GM12878 (cell line): ENCODE measurements around the gene PUDP. TPM values are rescaled to one million over a fixed set of nuclear protein-coding genes. Genes with fewer than 3 reads are reported as not detected.

ENCODE experiments used
- BACH1 ChIP-seq: fragments of 450-650 bp; IDR thresholded peaks from 2 replicates; pipeline ENCODE4 v1.6.1; 2017; ENCODE audit warnings: mild to moderate bottlenecking, borderline replicate concordance
- CUX1 ChIP-seq: IDR thresholded peaks from 2 replicates; pipeline ENCODE4 v1.6.1; 2012; ENCODE audit warnings: improper control_type of control experiment, low read depth, low read length; ENCODE audit not compliant: insufficient replicate concordance
- E2F4 ChIP-seq: IDR thresholded peaks from 2 replicates; pipeline ENCODE4 v1.6.1; 2012; ENCODE audit warnings: low read depth, low read length, improper control_type of control experiment
- E2F8 ChIP-seq: fragments of 450-650 bp; IDR thresholded peaks from 2 replicates; pipeline ENCODE4 v1.6.1; 2018; ENCODE audit warnings: mild to moderate bottlenecking, low read depth, moderate library complexity; ENCODE audit not compliant: partially characterized antibody
- EED ChIP-seq: sonication (generic); IDR thresholded peaks from 2 replicates; pipeline ENCODE4 v1.6.1; 2016; ENCODE audit warnings: antibody characterized with exemption, low read depth
- IKZF2 ChIP-seq, 2 experiments: fragments of 450-650 bp; IDR thresholded peaks; 2 replicates each; pipeline ENCODE4 v1.6.1; 2017; ENCODE audit warnings: mild to moderate bottlenecking in 2 of 2, moderate library complexity in 2 of 2
- MTA3 ChIP-seq: IDR thresholded peaks from 2 replicates; pipeline ENCODE4 v1.6.1; 2012; ENCODE audit warnings: low read length, inconsistent platforms, borderline replicate concordance
- NKRF ChIP-seq: fragments of 450-650 bp; conservative IDR thresholded peaks from 2 replicates; pipeline ENCODE4 v1.6.1; 2017; ENCODE audit warnings: mild to moderate bottlenecking, moderate library complexity
- POLR2AphosphoS5 ChIP-seq: IDR thresholded peaks from 2 replicates; pipeline ENCODE4 v1.6.1; 2011; ENCODE audit warnings: mild to moderate bottlenecking, low read length, inconsistent platforms
- SIX5 ChIP-seq: IDR thresholded peaks from 2 replicates; pipeline ENCODE4 v1.6.1; 2011; ENCODE audit warnings: mild to moderate bottlenecking, low read depth, low read length, moderate library complexity; ENCODE audit not compliant: severe bottlenecking
- SUPT20H ChIP-seq: IDR thresholded peaks from 2 replicates; pipeline ENCODE4 v1.6.1; 2011; ENCODE audit warnings: low read depth, mild to moderate bottlenecking, low read length, moderate library complexity, borderline replicate concordance; ENCODE audit not compliant: control insufficient read depth
- TCF12 ChIP-seq: IDR thresholded peaks from 2 replicates; pipeline ENCODE4 v1.6.1; 2011; ENCODE audit warnings: low read depth, mild to moderate bottlenecking, low read length
- ZBTB11 ChIP-seq: fragments of 450-650 bp; formaldehyde crosslinking; IDR thresholded peaks from 2 replicates; pipeline ENCODE4 v1.5.0; 2022; ENCODE audit warnings: mild to moderate bottlenecking, missing genetic modification characterization
- polyA plus RNA-seq, 11 experiments: library from polyadenylated mRNA; depleted of rRNA in 4 of 11; unstranded in 6 of 11; stranded (reverse) in 5 of 11; fragments of >200 nt; fragmentation: Nextera tagmentation in 4 of 11; fragmentation: Illumina TruSeq in 1 of 11; extraction: Ambion mirVana in 4 of 11; extraction: Trizol in 1 of 11; gene quantifications; 1 replicate in 1 of 11; 2 replicates in 10 of 11; pipeline versions ENCODE4 v1.2.1 to v1.2.3, GENCODE V29; 2011 to 2016; ENCODE audit warnings: inconsistent platforms in 2 of 11, missing spikeins in 2 of 11, low read depth in 1 of 11
- total RNA-seq, 4 experiments: library from RNA; depleted of rRNA in 3 of 4; stranded (reverse); fragments of >200 nt in 3 of 4; fragmentation: Illumina TruSeq in 1 of 4; extraction: Trizol in 1 of 4; gene quantifications; 2 replicates each; pipeline versions ENCODE4 v1.2.1 to v1.2.3, GENCODE V29; 2013 to 2021

The PUDP gene
- total and polyA plus RNA-seq, 10 of the 15 experiments (the other 5 are each of a cell fraction or from before 2014, with no cell fraction given), result 30.8 to 83.5 (median 61.7) TPM

- peak; percentile 20; the same call in 1 of the 2 replicates for TF ChIP-seq BACH1
- TF ChIP-seq IKZF2 (IDR thresholded peaks at IDR 0.05), result peak; percentile 35 to 50; a peak in 2 of 4 replicates
- TF ChIP-seq ZBTB11, result no peak
- no peak for TF ChIP-seq E2F8
- peak; percentile 54 for TF ChIP-seq NKRF
- TF ChIP-seq MTA3, result no peak
- TF ChIP-seq CUX1, result no peak
- TF ChIP-seq EED, result no peak
- peak; percentile 75; the same call in 1 of the 2 replicates for TF ChIP-seq POLR2AphosphoS5
- no peak for TF ChIP-seq E2F4
- no peak for TF ChIP-seq SIX5
- TF ChIP-seq TCF12, result no peak
- TF ChIP-seq SUPT20H, result no peak
These were observed at the start of gene PUDP (continued) for GRCh38 chrX:7147978-7148854.
